Fibroblast of mammary gland (primary cell): ENCODE measurements around the gene AP4E1.

ENCODE experiments used
- DNase-seq: peaks from one replicate; pipeline ENCODE4 v3.0.0-alpha.2; 2010; ENCODE audit warnings: low read depth
- H3K4me3 ChIP-seq: 2 replicates; pipeline ENCODE4 v1.5.1; 2011; ENCODE audit warnings: low read depth, mild to moderate bottlenecking, low read length, moderate library complexity; ENCODE audit not compliant: control insufficient read depth
- CTCF ChIP-seq: conservative IDR thresholded peaks from 2 replicates; pipeline ENCODE4 v1.5.1; 2011; ENCODE audit warnings: low read depth, low read length, inconsistent platforms; ENCODE audit not compliant: control insufficient read depth, insufficient read depth

The AP4E1 gene

GRCh38 chr15:51053571-51053970 is 145.1 kb downstream of the AP4E1 start:
- DNase-seq: no peak
- TF ChIP-seq CTCF: no peak
- no peak overlapping the region for H3K4me3 ChIP-seq

GRCh38 chr15:51054535-51054934 is 146.1 kb downstream of the AP4E1 start:
- TF ChIP-seq CTCF: no peak
- H3K4me3 ChIP-seq: no peak overlapping the region
- DNase-seq: no peak
